Left colon (tissue), 2 donors: Measurements from ENCODE around the gene D2HGDH. TPM values are rescaled to one million over a fixed set of nuclear protein-coding genes. Genes with fewer than 3 reads are reported as not detected.
A peak's percentile ranks its signal among the peaks of the same experiment; 100 is the strongest.
"Not testable (repeated sequence)": the region's sequence is repeated elsewhere in the genome, so short reads cannot be mapped to it uniquely, and the experiment has no call there.

Experiments
- ATAC-seq: fragments of 200-7000 bp; cut with Tn5 transposase; one replicate; pipeline ENCODE4 v1.9.1; 2020; ENCODE audit warnings: mild to moderate bottlenecking, moderate library complexity
- DNase-seq, 2 donors: peaks; one replicate each; pipeline ENCODE4 v3.0.0-alpha.2; 2020
- intact Hi-C, 2 donors: fragments of 100-400 bp; cut with DNase I in 1 of 2; cut with micrococcal nuclease in 1 of 2; formaldehyde crosslinking; loops; one replicate each; pipeline versions ENCODE4 v1.11.2 to v1.14.0; 2022; cut with DNase I, micrococcal nuclease
- total RNA-seq, 2 donors: library from RNA; stranded (reverse); fragmentation: NEBNext Ultra II Directional; extraction: Animal tissue kit (Norgen Biotek cat#: 25700); gene quantifications; one replicate each; pipeline ENCODE4 v1.2.1, GENCODE V29; 2021
- donor health status: DM: no; HTN: no; CAD: no.
- donor health status: DM: yes; HTN: yes; CAD: no.

D2HGDH gene
- total RNA-seq, 2 donors from 2014 or later: 72.8 to 75.3 TPM

GRCh38 chr2:241744028-241744754, 9.8 kb downstream of the D2HGDH start:
- DNase-seq (no peak), ATAC-seq (no peak)
- intact Hi-C loops: no loop called here

- intact Hi-C loops: no loop called here
- DNase-seq: no peak
- no peak for ATAC-seq
Observed at GRCh38 chr2:241745276-241745675, 10.8 kb downstream of the D2HGDH start.

GRCh38 chr2:241746084-241746483, 11.7 kb downstream of the D2HGDH start:
- no peak for DNase-seq
- ATAC-seq: no peak
- intact Hi-C loops: no loop called here

- DNase-seq: no peak
- intact Hi-C loops: no loop called here
- ATAC-seq: no peak
Observed at GRCh38 chr2:241748468-241749256, 14.2 kb downstream of the D2HGDH start.

- ATAC-seq: no peak
- DNase-seq: no peak
- intact Hi-C loops: no loop called here
Observed at GRCh38 chr2:241750076-241750840, 15.8 kb downstream of the D2HGDH start.

GRCh38 chr2:241751152-241751551, 16.7 kb downstream of the D2HGDH start:
- ATAC-seq (no peak), DNase-seq (no peak)
- intact Hi-C loops: no loop called here

- ATAC-seq (no peak), DNase-seq (no peak)
- intact Hi-C loops: no loop called here
Observed at GRCh38 chr2:241751776-241752175, 17.3 kb downstream of the D2HGDH start.

GRCh38 chr2:241752253-241752652, 17.8 kb downstream of the D2HGDH start:
- DNase-seq: no peak
- intact Hi-C loops: no loop called here
- no peak for ATAC-seq

GRCh38 chr2:241752689-241753276, 18.4 kb downstream of the D2HGDH start:
- ATAC-seq (no peak), DNase-seq (no peak)
- intact Hi-C loops: no loop called here

- ATAC-seq (no peak), DNase-seq (no peak)
- intact Hi-C loops: no loop called here
Observed at GRCh38 chr2:241753493-241753892, 19.1 kb downstream of the D2HGDH start.

GRCh38 chr2:241754042-241754441, 19.6 kb downstream of the D2HGDH start:
- DNase-seq (no peak), ATAC-seq (no peak)
- intact Hi-C loops: no loop called here

- DNase-seq (no peak), ATAC-seq (no peak)
- intact Hi-C loops: no loop called here
Observed at GRCh38 chr2:241755166-241755565, 20.7 kb downstream of the D2HGDH start.

- intact Hi-C loops: no loop called here
- no peak for ATAC-seq
- no peak for DNase-seq
Observed at GRCh38 chr2:241755777-241756176, 21.3 kb downstream of the D2HGDH start.

GRCh38 chr2:241759067-241759807, 24.8 kb downstream of the D2HGDH start:
- ATAC-seq (no peak), DNase-seq (no peak)
- intact Hi-C loops: no loop called here

- ATAC-seq, intact Hi-C loops, DNase-seq: not testable (repeated sequence)
Observed at GRCh38 chr2:241759893-241760292, 25.5 kb downstream of the D2HGDH start.

- intact Hi-C loops: no loop called here
- ATAC-seq (no peak), DNase-seq (peak in 1 of 2 donors; percentile 17)
Observed at GRCh38 chr2:241760301-241760771, 25.9 kb downstream of the D2HGDH start.

GRCh38 chr2:241762321-241762932, 28.0 kb downstream of the D2HGDH start:
- no peak for DNase-seq
- intact Hi-C loops: no loop called here

GRCh38 chr2:241762933-241763369, 28.5 kb downstream of the D2HGDH start:
- ATAC-seq (peak; percentile 27), DNase-seq (no peak)
- intact Hi-C loops: no loop called here

More at GRCh38 chr2:241762321-241762932, 28.0 kb downstream of the D2HGDH start:
- ATAC-seq: no peak
